Cerebellar cortex (tissue), 1 donor: ENCODE results near the gene GRHPR.

Experiments used
- DNase-seq: peaks from one replicate; pipeline ENCODE4 v3.0.0-alpha.2; 2015; ENCODE audit warnings: low spot score

The GRHPR gene

DNA sequence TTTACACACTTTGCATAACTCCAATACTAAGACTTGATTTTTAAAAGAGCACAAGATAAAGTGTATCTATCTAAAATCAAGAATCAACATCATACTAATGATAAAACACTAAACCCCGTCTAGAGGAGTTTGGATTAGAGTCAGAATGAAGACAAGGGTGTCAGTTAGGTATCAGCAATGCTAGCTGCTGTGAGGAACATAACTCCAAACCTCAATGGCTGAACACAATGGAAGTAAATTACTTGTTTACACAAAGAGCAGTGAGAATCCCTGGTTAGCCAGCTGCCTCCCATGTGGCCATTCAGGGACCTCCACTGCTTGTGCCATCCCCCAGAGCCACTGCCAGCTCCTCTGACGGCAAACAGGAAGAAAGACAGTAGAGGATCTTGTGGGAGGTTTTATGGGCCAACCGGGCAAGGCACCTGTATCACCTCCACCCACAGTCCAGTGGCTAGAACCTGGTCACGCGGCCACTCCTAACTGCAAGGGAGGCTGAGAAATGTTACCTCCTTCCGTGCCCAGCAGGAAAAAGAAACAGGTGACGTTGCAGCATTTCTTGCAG lies 24.0 kb upstream of the GRHPR start:
- no peak for DNase-seq

DNA sequence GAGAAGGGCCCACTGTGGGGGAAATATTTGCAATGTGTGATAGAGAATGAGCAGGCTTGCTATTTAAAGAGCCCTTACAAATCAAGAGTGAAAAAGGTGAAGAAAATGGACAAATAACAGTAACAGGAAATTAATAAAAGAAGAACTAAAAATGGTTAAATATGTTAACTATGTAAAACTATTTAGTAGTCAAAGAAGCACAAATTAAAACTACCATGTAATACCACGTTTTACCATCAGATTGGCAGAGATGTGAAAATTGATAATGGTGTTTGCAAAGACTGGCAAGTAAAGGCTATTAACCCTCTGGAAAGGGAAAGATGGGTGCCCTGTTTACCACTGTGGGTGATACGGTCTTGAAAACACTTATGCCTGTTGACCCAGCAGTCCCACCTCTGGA lies 23.2 kb upstream of the GRHPR start:
- DNase-seq = no peak

DNA sequence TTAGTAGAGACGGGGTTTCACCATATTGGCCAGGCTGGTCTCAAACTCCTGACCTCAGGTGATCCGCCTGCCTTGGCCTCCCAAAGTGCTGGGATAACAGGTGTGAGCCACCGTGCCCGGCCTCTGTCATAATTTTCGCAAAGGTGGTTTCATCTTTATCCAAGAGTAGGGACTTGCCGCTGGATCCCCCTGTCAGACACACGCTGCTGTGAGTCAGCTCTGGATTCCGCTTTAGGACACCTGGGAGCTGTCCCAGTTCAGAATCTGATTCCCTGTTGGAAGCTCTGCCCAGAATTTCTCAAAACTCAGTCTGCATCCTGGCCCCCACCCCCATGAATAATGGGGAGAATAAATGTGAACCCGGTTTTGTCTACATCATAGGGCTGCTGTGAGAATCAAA lies 17.9 kb upstream of the GRHPR start:
- DNase-seq = no peak

DNA sequence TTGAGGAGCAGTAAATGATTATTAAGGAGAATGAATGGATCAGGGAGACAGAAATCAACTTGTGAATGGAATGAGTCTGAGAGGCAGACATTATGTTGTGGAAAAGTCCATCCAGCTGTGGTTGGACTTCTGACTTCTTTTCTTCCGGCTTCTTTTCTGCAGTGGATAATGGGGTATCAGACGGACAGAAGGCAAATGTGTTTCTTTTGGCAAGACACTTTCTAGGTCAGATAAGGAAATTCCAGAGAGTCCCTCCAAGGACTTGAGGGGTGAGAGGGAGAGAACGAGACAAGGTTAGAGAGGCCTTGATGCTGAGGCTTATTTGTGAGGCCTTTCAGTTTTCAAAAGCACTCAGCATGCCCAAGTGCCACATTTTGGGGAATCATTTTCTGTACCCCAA lies 17.1 kb upstream of the GRHPR start:
- DNase-seq = no peak

DNA sequence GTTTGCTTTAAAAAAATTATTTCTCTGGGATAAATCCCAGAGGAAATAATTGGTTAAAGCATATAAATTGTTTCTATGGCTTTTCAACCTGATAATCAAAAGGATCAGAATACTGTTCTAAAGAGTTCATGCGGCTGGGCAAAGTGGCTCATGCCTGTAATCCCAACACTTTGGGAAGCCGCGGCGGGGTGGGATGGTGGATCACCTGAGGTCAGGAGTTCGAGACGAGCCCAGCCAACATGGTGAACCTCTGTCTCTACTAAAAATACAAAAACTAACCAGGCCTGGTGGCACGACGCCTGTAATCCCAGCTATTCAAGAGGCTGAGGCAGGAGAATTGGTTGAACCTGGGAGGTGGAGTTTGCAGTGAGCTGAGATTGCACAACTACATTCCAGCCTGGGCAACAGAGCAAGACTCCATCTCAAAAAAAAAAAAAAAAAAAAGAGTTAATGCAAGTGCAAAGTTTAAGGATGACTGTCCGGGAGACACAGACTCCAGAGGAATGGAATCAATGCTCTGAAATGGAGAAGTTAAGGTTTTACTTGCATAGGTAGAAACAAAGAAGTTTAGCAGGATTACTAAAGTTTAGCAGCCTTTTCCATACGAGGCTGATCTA lies 16.6 kb upstream of the GRHPR start:
- DNase-seq = no peak

DNA sequence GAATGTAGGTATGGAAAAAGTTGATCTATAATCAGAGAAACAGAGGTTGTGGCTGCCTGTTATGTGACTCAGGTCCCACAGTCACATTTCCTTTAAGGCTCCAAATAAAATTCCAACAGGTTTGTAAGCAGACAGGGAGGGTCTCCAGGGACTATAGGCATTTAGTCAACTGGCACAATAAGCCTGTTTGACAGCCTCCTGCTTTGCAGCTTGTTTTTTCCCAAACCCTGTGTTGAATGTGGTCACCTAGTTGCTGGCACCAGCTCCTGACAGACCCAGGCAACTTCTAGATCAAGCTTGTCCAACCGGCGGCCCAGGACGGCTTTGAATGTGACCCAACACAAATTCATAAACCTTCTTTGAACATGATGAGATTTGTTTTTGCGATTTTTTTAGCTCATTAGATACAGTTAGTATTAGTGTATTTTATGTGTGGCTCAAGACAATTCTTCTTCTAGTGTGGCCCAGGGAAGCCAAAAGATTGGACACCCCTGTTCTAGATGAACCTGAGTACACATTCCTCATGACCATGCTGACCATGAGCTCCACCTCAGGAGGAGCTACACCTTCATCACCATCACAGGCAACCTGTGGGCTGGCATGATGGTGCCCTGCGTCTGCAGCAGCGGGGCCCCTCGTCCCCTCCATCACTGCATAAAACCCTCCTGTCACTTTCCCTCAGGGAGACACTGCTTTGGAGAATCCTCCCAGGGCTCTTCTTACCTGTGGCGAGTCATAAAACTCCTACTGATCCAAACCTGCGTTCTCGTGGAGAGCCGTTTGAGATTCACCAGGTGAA lies 15.7 kb upstream of the GRHPR start:
- no peak for DNase-seq

DNA sequence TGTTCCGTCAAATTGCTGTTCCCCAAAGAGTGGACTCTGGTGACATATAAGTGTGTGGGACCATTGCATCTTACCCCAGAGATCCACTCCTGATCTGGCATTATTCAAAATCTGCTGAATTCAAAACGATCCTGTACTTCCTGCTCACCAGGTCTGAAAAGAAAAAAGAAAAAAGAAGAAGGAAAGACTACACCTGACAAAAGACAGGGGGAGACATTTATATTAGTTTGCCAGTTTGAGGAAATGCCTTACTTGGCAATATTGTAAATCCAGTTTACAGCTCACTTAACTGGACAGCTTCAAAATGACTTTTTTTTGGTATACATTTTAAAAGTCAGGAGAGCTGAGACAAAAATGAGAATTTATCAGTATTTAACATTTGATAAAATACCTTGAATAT lies 15.0 kb upstream of the GRHPR start:
- no peak for DNase-seq

DNA sequence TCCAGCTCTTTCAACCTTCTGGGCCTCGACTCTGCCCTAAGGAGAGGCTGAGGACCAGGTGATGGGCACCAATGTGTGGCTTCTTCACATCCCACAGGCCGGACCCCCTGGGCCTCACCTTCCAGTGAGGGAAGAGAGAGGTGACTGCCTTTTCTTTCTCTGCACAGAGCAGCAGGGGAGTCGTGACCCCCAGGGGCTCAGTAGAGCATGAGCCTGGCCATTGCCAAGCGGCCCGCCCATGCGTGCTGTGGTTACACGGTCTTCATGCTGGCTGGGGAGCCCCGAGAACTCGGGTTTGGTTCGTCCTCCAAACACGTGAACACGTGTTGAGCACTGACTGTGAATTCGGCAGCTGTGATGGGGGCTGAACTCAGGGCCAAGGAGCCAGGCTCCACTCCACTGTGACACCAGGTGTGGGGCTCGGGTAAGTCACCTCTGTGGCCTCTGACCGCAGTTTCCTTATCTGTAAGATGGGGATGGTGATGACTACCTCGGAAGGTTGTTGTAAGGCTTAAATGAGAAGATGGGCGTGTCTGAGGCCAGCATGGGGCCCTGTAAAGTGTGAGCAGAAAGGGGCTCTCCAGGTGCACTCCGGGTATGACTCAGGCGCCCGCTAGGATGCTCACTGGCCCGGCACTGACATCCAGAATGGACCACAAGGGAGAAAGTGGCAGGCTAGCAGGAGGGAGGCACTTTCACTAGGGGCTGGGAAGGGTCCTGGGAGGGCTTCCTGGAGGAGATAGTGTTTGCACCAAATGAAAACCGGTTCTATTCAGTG lies 13.4 kb upstream of the GRHPR start:
- no peak for DNase-seq

DNA sequence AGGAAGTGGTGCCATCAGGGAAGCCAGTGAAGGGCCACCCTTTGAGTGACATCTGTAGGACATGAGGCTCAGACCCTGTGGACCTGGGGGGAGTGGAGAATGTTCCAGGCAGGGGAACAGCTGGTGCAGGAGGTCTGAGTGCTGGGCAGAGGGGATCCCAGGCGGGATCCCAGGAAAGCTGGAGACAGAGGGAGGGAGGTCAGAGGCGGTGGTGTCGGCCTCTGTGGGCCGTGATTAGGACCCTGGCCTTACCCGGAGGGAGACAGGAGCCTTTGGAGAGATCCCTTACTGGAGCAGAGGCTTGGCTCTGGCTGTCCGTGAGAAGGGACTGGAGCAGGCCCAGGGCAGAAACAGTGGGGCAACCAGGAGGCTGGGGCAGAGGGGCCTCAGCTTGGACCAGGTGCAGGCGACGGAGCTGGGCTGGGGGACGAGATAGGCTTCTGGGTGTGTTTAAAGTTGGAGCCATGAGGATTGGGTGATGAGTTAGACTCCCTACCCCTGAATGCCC lies 12.1 kb upstream of the GRHPR start:
- no peak for DNase-seq

DNA sequence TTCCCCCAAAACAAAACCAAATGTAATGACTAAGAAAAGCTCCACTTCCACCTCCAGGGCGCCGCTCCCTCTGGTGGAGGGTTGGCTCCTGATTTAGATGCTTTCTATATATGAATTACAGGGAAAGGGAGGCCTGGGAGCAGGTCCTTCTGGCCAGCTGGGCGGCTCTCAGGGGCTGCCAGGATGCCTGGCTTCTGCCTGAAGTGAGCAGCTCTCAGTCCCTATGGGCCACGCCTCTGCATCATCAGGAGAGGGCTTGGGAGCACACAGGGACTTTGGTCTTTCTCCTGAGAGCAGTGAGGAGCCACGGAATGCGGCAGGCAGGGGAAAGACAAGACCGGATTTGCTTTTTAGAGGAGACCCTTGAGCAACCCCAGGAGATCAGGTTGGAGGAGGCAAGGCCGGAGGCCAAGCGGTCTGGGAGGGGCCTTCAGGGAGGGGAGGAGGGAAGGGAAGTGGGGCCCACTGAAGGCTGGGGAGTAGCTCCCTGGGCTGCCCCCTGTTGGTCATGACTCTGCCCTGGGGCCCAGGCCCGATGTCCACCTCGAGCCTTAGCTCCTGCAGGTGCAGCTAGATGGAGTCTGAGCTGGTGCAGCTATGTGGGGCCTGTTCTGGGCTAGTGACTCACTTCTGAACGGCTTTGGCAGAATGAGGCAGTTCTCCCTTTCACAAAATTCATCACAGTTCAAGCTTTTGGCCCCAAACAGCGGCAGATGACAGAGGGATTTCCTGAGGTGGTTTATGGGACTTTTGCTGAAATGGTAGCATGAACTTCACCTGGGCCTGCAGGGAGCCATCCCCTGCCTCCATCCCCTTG lies 11.3 kb upstream of the GRHPR start:
- peak; percentile 38 for DNase-seq

DNA sequence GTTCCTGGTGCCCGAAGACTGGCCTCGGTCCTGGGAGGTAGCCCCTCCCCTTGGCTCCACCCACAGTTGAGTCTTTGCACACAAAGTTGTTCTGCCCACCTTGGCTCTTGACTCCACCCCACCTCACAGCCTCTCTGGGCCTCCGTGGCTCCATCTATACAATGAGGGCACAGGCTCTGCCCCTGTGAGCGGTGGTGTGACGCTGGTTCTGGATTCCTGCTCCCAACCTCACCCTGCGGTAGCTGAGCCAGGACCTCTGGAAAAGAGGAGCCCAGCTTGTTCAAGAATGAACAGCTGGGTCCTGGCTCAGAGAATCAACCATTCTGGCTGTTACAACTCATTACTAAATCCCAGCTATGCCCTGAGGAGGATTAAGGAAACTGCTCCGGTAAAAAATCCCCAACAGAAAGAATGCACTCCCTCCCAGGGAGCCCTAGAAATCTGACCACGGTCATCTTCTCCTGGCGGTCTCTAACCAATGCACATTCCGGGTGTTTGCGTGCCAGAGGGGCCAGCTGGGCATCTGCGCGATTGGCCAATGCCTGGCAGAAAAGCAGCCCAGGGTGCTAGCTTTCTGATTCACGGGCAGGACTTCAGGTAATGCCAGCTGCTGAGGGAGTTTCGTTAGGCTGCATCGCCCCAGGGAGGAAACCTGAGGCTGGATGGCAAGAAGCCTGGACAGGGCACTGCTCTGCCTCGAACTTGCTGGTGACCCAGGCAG lies 9.9 kb upstream of the GRHPR start:
- peak; percentile 39 for DNase-seq

DNA sequence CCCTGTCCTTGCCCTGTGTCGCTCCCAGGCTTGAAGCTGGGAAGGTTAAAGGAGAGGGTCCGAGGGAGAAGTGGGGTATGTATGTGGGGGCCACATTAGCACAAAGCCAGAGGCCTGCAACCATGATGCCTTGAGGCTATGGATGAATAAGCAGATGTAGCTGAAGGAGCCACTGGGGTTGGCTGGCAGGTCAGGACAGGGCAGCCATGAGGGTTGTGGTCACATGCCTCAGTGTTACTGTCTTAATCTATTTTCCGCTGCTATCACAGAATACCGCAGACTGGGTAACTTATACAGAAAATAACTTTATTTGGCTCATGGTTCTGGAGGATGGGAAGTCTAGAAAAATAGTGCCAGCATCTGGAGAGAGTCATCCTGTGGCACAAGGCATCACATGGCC lies 9.2 kb upstream of the GRHPR start:
- DNase-seq = no peak

DNA sequence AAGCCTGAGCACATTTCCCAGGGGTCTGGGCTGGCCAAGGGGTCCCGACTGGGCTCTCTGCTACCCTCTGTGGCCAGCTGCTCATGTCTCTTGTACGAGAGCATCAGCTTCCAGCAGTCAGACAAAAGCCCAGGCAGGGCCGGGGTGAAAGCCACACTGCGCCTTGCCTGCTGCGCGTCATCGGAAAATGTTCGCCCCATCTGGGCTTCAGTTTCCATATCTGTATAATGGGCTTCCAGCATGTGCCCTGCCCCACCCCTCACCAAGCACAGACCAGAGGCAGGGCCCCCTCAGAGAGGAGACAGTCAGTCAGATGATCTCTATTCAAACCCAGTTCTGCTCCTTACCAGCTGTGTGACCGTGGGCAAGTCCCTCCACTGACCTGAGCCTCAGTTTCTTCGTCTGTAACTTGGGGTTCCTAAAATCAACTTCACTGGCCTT lies 8.0 kb upstream of the GRHPR start:
- no peak for DNase-seq

DNA sequence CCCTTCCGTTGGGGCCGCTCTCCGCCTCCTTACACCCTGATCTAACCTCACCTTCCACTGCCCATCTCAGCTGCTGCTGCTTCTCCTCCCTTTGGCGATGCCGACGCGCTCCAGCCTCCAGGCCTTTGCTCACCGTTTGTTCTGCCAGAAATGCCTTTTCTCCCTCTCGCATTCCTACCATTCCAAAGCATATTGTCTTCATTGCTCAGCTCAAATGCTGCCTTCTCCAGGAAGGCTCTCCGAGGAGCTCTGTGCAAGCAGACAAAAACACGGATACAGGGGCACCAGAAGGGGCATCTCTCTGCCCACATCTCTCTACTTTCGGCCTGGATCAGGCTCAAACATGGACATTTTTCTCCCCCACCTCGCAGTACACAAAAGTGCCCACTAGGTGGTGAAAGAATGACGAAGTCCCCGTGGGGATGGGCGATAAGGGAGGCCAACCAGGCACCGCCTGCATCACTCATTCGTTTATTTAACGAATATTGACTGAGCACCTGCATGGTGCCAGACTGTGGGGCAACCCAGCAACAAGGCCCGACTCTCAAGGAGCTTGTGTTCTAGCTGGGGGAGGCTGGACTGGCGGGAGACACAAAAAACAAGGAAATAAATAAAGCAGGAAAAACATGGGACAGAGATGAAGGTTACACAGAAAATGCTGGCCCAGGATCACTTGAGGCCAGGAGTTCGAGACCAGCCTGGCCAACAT lies 7.3 kb upstream of the GRHPR start:
- DNase-seq = peak; percentile 81

DNA sequence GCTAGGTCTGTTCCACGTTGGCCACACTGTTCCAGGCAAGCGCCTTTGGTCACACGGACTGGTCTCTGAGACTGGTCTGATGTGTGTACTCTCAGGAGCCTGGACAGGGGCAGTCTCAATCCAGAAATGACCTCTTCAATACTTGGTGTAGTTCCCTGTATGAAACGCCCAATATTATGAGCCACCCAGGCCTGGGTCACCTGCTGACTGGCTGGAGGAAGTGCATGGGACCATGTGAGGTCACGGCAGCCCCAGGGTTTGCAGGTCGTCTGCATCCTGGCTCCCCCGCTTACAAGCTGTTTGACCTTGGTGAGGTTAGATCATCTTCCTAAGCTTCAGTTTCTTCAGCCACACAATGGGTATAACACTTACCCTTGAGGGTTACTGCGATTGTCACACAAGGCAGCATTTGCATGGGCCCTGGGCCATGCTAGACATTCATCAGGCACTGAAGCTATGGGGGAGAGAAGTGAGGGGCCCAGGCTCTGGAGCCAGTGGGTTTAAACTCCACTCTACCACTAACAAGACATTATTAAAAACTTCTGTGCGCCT lies 5.2 kb upstream of the GRHPR start:
- DNase-seq = no peak

DNA sequence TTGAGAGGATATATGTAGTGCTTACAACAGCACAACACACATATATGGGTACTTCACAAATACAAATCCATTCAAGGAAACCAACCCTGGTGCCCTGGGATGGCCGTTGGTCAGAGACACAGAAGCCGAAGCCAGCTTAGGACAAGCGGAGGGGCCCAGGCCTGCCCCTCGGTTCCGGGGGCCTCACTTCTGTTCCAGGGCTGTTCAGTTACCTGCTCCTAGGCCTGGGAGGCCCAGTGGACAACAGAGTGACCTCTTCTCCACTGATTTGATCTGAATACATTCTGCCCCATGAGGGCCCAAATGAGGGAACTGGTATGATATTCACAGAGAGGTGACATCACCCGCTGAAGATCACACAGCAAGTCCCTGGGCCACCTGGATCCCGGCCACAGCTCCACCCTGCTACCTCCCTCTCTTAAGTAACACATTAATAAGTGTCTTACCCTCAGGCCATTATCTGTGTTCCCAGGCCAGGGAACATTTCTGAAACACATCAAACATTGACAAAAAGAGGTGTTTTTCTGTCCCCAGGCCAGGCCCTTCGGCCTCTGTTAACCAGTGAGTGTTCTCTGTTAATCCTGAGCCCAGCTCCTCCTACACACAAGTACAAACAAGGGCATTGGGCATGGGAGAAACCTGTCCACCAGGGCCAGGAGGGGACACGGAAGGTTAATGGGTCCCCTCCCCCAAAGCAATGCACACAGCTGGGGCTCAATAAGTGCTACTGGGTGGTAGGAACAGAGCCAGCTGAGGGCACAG lies 4.5 kb upstream of the GRHPR start:
- DNase-seq = no peak

DNA sequence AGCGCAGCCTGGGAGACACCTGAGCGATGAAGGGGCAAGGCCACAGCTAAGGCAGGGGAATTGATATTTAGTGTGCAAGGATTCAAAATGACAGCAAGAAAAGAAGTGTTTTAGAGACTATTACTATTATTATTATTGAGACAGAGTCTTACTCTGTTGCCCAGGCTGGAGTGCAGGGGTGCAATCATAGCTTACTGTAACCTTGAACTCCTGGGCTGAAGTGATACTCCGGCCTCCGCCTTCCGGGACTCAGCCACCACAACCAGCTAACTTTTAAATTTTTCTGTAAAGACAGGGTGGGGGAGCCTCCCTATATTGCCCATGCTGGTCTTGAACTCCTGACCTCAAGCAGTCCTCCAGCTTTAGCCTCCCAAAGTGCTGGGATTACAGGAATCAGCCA lies 3.3 kb upstream of the GRHPR start:
- no peak for DNase-seq

DNA sequence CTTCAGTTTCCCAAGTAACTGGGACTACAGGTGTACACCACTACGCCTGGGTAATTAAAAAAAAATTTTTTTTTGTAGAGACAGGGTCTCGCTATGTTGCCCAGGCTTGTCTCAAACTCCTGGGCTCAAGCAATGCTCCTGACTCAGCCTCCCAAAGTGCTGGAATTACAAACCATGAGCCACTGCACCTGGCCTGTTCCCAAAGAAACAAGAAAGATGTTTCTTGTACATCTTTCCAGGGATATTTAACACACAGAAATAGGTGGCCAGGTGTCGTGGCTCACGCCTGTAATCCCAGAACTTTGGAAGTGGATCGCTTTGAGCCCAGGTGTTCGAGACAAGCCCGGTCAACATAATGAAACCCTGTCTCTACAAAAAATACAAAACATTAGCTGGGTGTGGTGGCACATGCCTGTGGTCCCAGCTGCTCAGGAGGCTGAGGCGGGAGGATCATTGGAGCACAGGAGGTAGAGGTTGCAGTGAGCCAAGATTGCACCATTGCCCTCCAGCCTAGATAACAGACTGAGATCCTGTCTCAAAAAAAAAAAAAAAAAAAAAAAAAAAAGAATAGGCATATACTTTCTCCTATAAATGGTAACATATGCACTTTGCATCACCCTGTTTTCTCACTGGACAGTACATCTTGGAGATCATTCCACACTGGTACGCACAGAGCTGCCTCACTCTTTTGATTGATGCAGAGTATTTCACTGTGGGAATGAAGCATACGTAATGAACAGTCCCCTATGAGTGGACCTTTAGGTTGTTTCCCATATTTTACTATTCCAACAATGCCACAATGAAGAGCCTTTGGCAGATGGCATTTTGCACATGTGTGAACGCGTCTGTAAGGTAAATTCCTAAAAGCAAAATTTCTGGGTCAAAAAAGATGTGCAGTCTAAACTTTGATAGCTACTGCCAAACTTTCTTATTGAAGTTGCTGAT lies 2.0 kb upstream of the GRHPR start:
- DNase-seq = no peak
